ENCODE measurements around the gene SLC25A2. TPM values are rescaled to one million over a fixed set of nuclear protein-coding genes. Genes with fewer than 3 reads are reported as not detected.

SLC25A2 gene
- total and polyA plus RNA-seq, 10 of the 15 experiments (the other 5 are each of a cell fraction or from before 2014, with no cell fraction given): 0.09 to 0.44 (median 0.24) TPM; not detected in 6

- TF ChIP-seq RB1 (IDR thresholded peaks at IDR 0.05; ENCODE audit: borderline replicate concordance): no peak
- TF ChIP-seq RELB (IDR thresholded peaks at IDR 0.05; ENCODE audit: low read depth): peak; percentile 76
- peak; percentile 36 for TF ChIP-seq RELA (IDR thresholded peaks at IDR 0.05; ENCODE audit: borderline replicate concordance, partially characterized antibody)
- peak; percentile 69 for TF ChIP-seq SMAD1 (IDR thresholded peaks at IDR 0.05; ENCODE audit: low read depth, partially characterized antibody)
- no peak for TF ChIP-seq BCLAF1 (IDR thresholded peaks at IDR 0.05)
- no peak for TF ChIP-seq NKRF (conservative IDR thresholded peaks at IDR 0.05)
- TF ChIP-seq ATF2 (IDR thresholded peaks at IDR 0.05; ENCODE audit: low read length): no peak; the same call in 1 of the 2 replicates
- no peak for TF ChIP-seq MYB (IDR thresholded peaks at IDR 0.05; ENCODE audit: borderline replicate concordance, low read depth, low read length)
- no peak for TF ChIP-seq RUNX3 (IDR thresholded peaks at IDR 0.05; ENCODE audit: low read length)
- peak; percentile 30; the same call in 1 of the 2 replicates for TF ChIP-seq STAT1 (conservative IDR thresholded peaks at IDR 0.05)
- no peak for TF ChIP-seq MYC (IDR thresholded peaks at IDR 0.05; ENCODE audit: insufficient read depth, insufficient read length, insufficient replicate concordance, low read length, severe bottlenecking)
- TF ChIP-seq IRF4 (IDR thresholded peaks at IDR 0.05; ENCODE audit: low read depth, low read length): 0 out of 2 replicates have a peak, but pooled peaks have one; percentile 4
- no peak for TF ChIP-seq ZNF217 (IDR thresholded peaks at IDR 0.05)
- peak; percentile 94 for TF ChIP-seq POLR2AphosphoS2 (IDR thresholded peaks at IDR 0.05; ENCODE audit: low read depth, low read length)
- no peak for TF ChIP-seq BCL11A (IDR thresholded peaks at IDR 0.05; ENCODE audit: low read depth, low read length)
- peak; percentile 92 for TF ChIP-seq ELK1 (IDR thresholded peaks at IDR 0.05; ENCODE audit: low read depth, low read length)
- peak; percentile 98 for TF ChIP-seq YY1 (IDR thresholded peaks at IDR 0.05; ENCODE audit: low read depth, low read length)
- TF ChIP-seq ZNF384 (IDR thresholded peaks at IDR 0.05; ENCODE audit: borderline replicate concordance, low read depth, low read length): no peak
- no peak for TF ChIP-seq HDAC6 (IDR thresholded peaks at IDR 0.05; ENCODE audit: unreplicated experiment)
- peak; percentile 57; the same call in 1 of the 2 replicates for TF ChIP-seq NBN (IDR thresholded peaks at IDR 0.05)
These were observed 16.6 kb upstream of the SLC25A2 start, which contains the start of gene TAF7 (continued) for GRCh38 chr5:141320225-141321169.
